Activated CD4-positive, alpha-beta memory T cell treated with anti-CD3 and anti-CD28 coated beads for 36 hours (primary cell): ENCODE measurements around the gene SRPK1. TPM values are rescaled to one million over a fixed set of nuclear protein-coding genes. Genes with fewer than 3 reads are reported as not detected.

ENCODE experiments used
- CTCF ChIA-PET: fragments of 350-600 bp; sonication (Branson Sonifier 250); formaldehyde crosslinking; loops from one replicate; lab custom pipeline; 2021; ENCODE audit warnings: antibody characterized with exemption, inconsistent platforms; lab: Charles Lee
- POLR2A ChIA-PET: fragments of 350-600 bp; sonication (Branson Sonifier 250); formaldehyde crosslinking; loops from one replicate; lab custom pipeline; 2021; ENCODE audit warnings: antibody characterized with exemption; lab: Charles Lee
- DNase-seq: peaks from one replicate; pipeline ENCODE4 v3.0.0-alpha.2; 2020
- H3K27ac Mint-ChIP-seq: one replicate; pipeline ENCODE4 v1.8.0; 2021; ENCODE audit warnings: mixed read lengths
- H3K27me3 Mint-ChIP-seq: one replicate; pipeline ENCODE4 v1.8.0; 2021; ENCODE audit warnings: mixed read lengths
- H3K36me3 Mint-ChIP-seq: one replicate; pipeline ENCODE4 v1.8.0; 2021; ENCODE audit warnings: mixed read lengths
- H3K4me1 Mint-ChIP-seq: one replicate; pipeline ENCODE4 v1.8.0; 2021; ENCODE audit warnings: low read depth, mixed read lengths
- H3K4me3 Mint-ChIP-seq: one replicate; pipeline ENCODE4 v1.8.0; 2021; ENCODE audit warnings: mild to moderate bottlenecking, mixed read lengths
- H3K9me3 Mint-ChIP-seq: one replicate; pipeline ENCODE4 v1.8.0; 2021; ENCODE audit warnings: mixed read lengths
- intact Hi-C: fragments of 100-400 bp; cut with micrococcal nuclease; formaldehyde crosslinking; loops from one replicate; pipeline ENCODE4 v1.15.1; 2023
- total RNA-seq, 2 experiments: library from RNA; stranded (reverse); gene quantifications; one replicate each; pipeline ENCODE4 v1.2.3, GENCODE V29; 2021

Gene SRPK1
- total RNA-seq, 2 experiments from 2014 or later = 134 to 143 TPM

DNA sequence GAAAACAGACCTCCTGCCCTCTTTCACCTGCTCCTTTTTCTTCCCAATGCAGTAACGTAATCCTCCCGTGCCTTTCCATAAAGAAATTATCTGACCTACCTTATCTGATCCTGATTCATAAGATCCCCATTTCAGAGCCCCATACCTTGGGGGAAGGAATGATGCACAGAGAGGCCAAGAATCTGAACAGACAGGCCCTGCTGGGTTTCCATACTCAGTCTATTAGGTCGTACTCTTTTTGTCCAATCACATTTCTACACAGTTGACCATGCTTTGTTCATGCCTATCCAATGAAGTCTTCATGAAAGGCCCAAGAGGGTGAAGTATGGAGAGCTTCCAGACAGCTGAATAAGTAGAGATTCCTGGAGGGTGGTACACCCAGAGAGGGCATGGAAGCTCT, 25.3 kb downstream of the SRPK1 start:
- CTCF ChIA-PET = no interaction called here
- peaks cover 17% of the 10 kb centered on the region for H3K4me1 Mint-ChIP-seq
- peaks cover 28% of the 10 kb centered on the region for H3K36me3 Mint-ChIP-seq
- no peak overlapping the region for H3K27ac Mint-ChIP-seq
- no peaks in the 10 kb centered on the region for H3K27me3 Mint-ChIP-seq
- DNase-seq = no peak
- POLR2A ChIA-PET = no interaction called here
- intact Hi-C loops = no loop called here
- H3K4me3 Mint-ChIP-seq = no peak overlapping the region
- H3K9me3 Mint-ChIP-seq = no peaks in the 10 kb centered on the region

- no peaks in the 10 kb centered on the region for H3K9me3 Mint-ChIP-seq
- H3K27me3 Mint-ChIP-seq = no peaks in the 10 kb centered on the region
- H3K4me1 Mint-ChIP-seq = peaks cover 17% of the 10 kb centered on the region
- H3K36me3 Mint-ChIP-seq = peaks cover 23% of the 10 kb centered on the region
- CTCF ChIA-PET = no interaction called here
- intact Hi-C loops = no loop called here
- no peak for DNase-seq
- H3K27ac Mint-ChIP-seq = no peak overlapping the region
- POLR2A ChIA-PET = no interaction called here
- no peak overlapping the region for H3K4me3 Mint-ChIP-seq
Observed at GRCh38 chr6:35894776-35895175, 26.1 kb downstream of the SRPK1 start.

- ChIA-PET CTCF (no interaction called here), POLR2A (no interaction called here)
- DNase-seq = no peak
- Mint-ChIP-seq H3K4me1 (peaks cover 17% of the 10 kb centered on the region), H3K36me3 (peaks cover 18% of the 10 kb centered on the region), H3K27ac (no peak overlapping the region), H3K9me3 (no peaks in the 10 kb centered on the region), H3K27me3 (no peaks in the 10 kb centered on the region), H3K4me3 (no peak overlapping the region)
- intact Hi-C loops = no loop called here
Observed at GRCh38 chr6:35893246-35893645, 27.7 kb downstream of the SRPK1 start.

GRCh38 chr6:35892482-35892881, 28.4 kb downstream of the SRPK1 start:
- DNase-seq = no peak
- no peaks in the 10 kb centered on the region for H3K27me3 Mint-ChIP-seq
- no peak overlapping the region for H3K4me3 Mint-ChIP-seq
- peaks cover 17% of the 10 kb centered on the region for H3K4me1 Mint-ChIP-seq
- POLR2A ChIA-PET = no interaction called here
- no peak overlapping the region for H3K27ac Mint-ChIP-seq
- CTCF ChIA-PET = no interaction called here
- intact Hi-C loops = no loop called here
- no peaks in the 10 kb centered on the region for H3K9me3 Mint-ChIP-seq
- peaks cover 19% of the 10 kb centered on the region for H3K36me3 Mint-ChIP-seq

GRCh38 chr6:35879151-35879550, 41.7 kb downstream of the SRPK1 start:
- no peak for DNase-seq
- Mint-ChIP-seq H3K4me3 (no peak overlapping the region), H3K9me3 (peaks cover 18% of the 10 kb centered on the region), H3K36me3 (peaks cover 58% of the 10 kb centered on the region), H3K27me3 (no peaks in the 10 kb centered on the region), H3K4me1 (no peaks in the 10 kb centered on the region), H3K27ac (no peak overlapping the region)
- ChIA-PET CTCF (no interaction called here), POLR2A (interaction anchor here (0.6 kb wide), 1 partner anchor 118 kb away, joined by 3 read pairs; no protein-coding TSS in a partner anchor)
- intact Hi-C loops = no loop called here

- Mint-ChIP-seq H3K4me3 (no peak overlapping the region), H3K4me1 (no peaks in the 10 kb centered on the region), H3K27me3 (no peaks in the 10 kb centered on the region), H3K27ac (no peak overlapping the region), H3K9me3 (peaks cover 16% of the 10 kb centered on the region), H3K36me3 (peaks cover 50% of the 10 kb centered on the region)
- intact Hi-C loops = no loop called here
- ChIA-PET POLR2A (no interaction called here), CTCF (no interaction called here)
- DNase-seq = no peak
Observed at GRCh38 chr6:35876902-35877301, 44.0 kb downstream of the SRPK1 start.

DNA sequence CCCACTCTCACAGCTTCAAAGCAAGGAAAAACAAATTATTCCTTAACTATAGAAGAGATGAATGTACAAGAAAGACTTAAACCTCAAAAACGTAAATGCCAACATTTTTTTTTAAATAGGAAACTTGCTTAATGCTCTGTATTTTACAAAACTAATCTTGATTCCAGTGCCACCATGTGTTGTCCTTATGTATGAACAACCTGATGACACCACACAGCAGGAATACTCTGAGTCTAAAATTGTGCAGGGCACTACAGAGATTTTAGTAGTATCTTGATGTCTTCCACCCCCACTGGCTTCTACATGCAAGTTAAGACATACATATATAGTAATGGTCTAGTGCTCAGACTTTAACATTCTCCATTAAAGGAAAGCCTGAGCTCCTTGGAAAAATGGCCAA, 46.2 kb downstream of the SRPK1 start:
- Mint-ChIP-seq H3K9me3 (no peaks in the 10 kb centered on the region), H3K27me3 (no peaks in the 10 kb centered on the region), H3K27ac (no peak overlapping the region), H3K4me3 (no peak overlapping the region), H3K4me1 (no peaks in the 10 kb centered on the region), H3K36me3 (peaks cover 44% of the 10 kb centered on the region)
- CTCF ChIA-PET = no interaction called here
- POLR2A ChIA-PET = no interaction called here
- DNase-seq = no peak
- intact Hi-C loops = no loop called here

DNA sequence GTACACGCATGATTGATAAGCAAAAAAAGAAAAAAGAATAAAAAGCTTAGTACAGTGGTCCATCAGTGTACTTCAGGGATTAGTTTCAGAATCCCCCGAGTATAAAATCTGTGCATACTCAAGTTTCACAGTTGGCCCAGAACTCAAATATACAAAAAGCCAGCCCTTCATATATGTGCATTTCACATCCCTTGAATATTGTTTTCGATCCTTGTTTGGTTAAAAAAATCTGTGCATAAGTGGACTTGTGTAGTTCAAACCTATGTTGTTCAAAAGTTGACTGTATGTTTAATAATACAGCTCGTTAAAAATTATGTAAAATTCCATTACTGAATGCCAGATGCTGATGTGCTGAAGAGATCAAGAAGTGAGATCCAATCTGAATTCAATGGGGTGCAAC, 61.5 kb downstream of the SRPK1 start:
- Mint-ChIP-seq H3K36me3 (peaks cover 65% of the 10 kb centered on the region), H3K4me1 (peaks cover 2% of the 10 kb centered on the region), H3K27ac (no peak overlapping the region), H3K27me3 (no peaks in the 10 kb centered on the region), H3K9me3 (no peaks in the 10 kb centered on the region), H3K4me3 (no peak overlapping the region)
- intact Hi-C loops = no loop called here
- ChIA-PET POLR2A (no interaction called here), CTCF (no interaction called here)
- no peak for DNase-seq

- intact Hi-C loops = no loop called here
- ChIA-PET POLR2A (no interaction called here), CTCF (interaction anchor here (0.7 kb wide), 1 partner anchor 1449 kb away, joined by 4 read pairs; no protein-coding TSS in a partner anchor)
- no peaks in the 10 kb centered on the region for H3K9me3 Mint-ChIP-seq
- H3K27ac Mint-ChIP-seq = no peak overlapping the region
- no peak for DNase-seq
- peaks cover 2% of the 10 kb centered on the region for H3K4me1 Mint-ChIP-seq
- H3K4me3 Mint-ChIP-seq = no peak overlapping the region
- no peaks in the 10 kb centered on the region for H3K27me3 Mint-ChIP-seq
- peaks cover 67% of the 10 kb centered on the region for H3K36me3 Mint-ChIP-seq
Observed at GRCh38 chr6:35857853-35858252, 63.0 kb downstream of the SRPK1 start.

DNA sequence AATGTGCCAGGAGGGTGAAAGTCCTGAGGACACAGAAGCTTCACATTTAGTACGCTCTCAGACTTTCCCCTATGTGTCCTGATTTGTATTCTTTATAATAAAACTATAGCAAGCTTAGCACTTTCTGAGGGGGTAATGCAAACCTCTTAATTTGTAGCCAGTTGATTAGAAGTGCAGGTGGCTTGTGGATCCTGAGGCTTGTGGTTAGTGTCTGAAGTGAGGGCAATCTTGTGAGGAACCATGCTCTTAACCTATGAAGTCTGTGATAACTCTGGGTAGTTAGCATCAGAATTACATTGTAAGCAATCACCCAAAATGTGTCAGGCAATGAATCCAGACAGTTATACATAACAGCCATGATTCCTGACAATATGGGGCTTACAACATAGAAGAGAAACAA, 64.6 kb downstream of the SRPK1 start:
- no peak for DNase-seq
- H3K36me3 Mint-ChIP-seq = peaks cover 67% of the 10 kb centered on the region
- H3K27me3 Mint-ChIP-seq = no peaks in the 10 kb centered on the region
- POLR2A ChIA-PET = no interaction called here
- H3K4me3 Mint-ChIP-seq = no peak overlapping the region
- peaks cover 2% of the 10 kb centered on the region for H3K4me1 Mint-ChIP-seq
- H3K9me3 Mint-ChIP-seq = no peaks in the 10 kb centered on the region
- intact Hi-C loops = no loop called here
- CTCF ChIA-PET = no interaction called here
- no peak overlapping the region for H3K27ac Mint-ChIP-seq

GRCh38 chr6:35852994-35853393, 67.9 kb downstream of the SRPK1 start:
- POLR2A ChIA-PET = no interaction called here
- Mint-ChIP-seq H3K27me3 (no peaks in the 10 kb centered on the region), H3K4me1 (no peaks in the 10 kb centered on the region), H3K4me3 (no peak overlapping the region), H3K9me3 (peaks cover 6% of the 10 kb centered on the region), H3K27ac (no peak overlapping the region), H3K36me3 (peaks cover 72% of the 10 kb centered on the region)
- no peak for DNase-seq
- intact Hi-C loops = no loop called here
- CTCF ChIA-PET = no interaction called here

DNA sequence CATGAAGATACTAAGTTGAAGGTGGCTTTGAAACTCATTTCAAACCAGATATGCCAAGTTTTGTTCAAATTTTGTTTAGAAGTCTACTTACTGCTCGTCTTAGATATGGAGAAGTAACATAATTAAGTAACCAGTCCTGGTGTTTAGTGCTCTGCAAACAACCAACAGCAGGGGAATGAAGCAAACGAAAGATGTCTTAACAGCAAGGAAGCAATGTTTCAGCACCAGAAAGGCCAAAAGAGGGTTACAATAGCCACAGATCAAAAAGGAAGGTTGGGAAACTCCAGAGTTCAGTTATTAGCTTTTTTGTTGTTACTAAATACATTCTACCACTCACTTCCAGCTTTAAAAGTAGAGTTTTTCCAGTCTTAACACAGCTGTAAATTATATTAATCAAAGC, 70.7 kb downstream of the SRPK1 start:
- Mint-ChIP-seq H3K4me3 (no peak overlapping the region), H3K4me1 (no peaks in the 10 kb centered on the region), H3K27ac (no peak overlapping the region), H3K27me3 (no peaks in the 10 kb centered on the region), H3K9me3 (peaks cover 6% of the 10 kb centered on the region), H3K36me3 (peaks cover 67% of the 10 kb centered on the region)
- no peak for DNase-seq
- ChIA-PET POLR2A (no interaction called here), CTCF (no interaction called here)
- intact Hi-C loops = no loop called here

DNA sequence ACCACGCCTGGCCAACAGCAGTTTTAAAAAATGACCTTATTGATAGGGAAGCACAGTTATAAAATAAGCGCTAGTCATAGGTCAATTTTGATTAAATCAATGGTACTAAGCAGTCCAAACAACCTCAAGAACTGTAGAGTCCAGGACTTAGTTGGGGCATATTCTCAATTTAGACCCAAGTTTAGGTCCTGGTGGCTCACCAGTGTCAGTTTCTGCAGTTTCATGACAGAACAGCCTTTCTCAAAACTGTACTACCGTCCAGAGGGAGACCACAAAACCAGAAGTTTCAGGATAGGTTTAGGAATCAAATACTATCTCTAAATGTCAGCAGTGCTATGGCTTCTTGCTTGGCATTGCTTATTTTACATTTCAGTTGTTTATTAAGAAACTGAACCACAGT, 76.6 kb downstream of the SRPK1 start:
- ChIA-PET CTCF (no interaction called here), POLR2A (no interaction called here)
- peaks cover 48% of the 10 kb centered on the region for H3K36me3 Mint-ChIP-seq
- intact Hi-C loops = no loop called here
- H3K4me1 Mint-ChIP-seq = no peaks in the 10 kb centered on the region
- peaks cover 6% of the 10 kb centered on the region for H3K9me3 Mint-ChIP-seq
- no peaks in the 10 kb centered on the region for H3K27me3 Mint-ChIP-seq
- no peak for DNase-seq
- H3K27ac Mint-ChIP-seq = no peak overlapping the region
- no peak overlapping the region for H3K4me3 Mint-ChIP-seq
